CD4-positive, CD25-positive, alpha-beta regulatory T cell (primary cell): ENCODE measurements around the gene MOB3C. TPM values are rescaled to one million over a fixed set of nuclear protein-coding genes. Genes with fewer than 3 reads are reported as not detected.

Experiments
- ATAC-seq, 2 donors: fragments of 150-1000 bp; cut with Tn5 transposase; one replicate each; pipeline ENCODE4 v1.10.0; 2021; ENCODE audit warnings: low read depth in 2 of 2, moderate number of reproducible peaks in 2 of 2, moderate library complexity in 1 of 2
- DNase-seq, 3 donors: peaks; one replicate each; pipeline versions ENCODE4 v3.0.0 to v3.0.0-alpha.2; 2012 to 2022; ENCODE audit warnings: mixed read lengths in 1 of 3
- H3K27ac ChIP-seq: one replicate; pipeline ENCODE4 v1.7.0; 2013; ENCODE audit warnings: mild to moderate bottlenecking, low read length; ENCODE audit not compliant: insufficient read depth, poor library complexity, severe bottlenecking
- H3K27me3 ChIP-seq: one replicate; pipeline ENCODE4 v1.7.0; 2013; ENCODE audit warnings: low read length; ENCODE audit not compliant: control insufficient read depth, insufficient read depth
- H3K36me3 ChIP-seq: one replicate; pipeline ENCODE4 v1.7.0; 2013; ENCODE audit warnings: mild to moderate bottlenecking, low read length, moderate library complexity; ENCODE audit not compliant: control insufficient read depth, insufficient read depth
- H3K4me1 ChIP-seq: 2 replicates; pipeline ENCODE4 v1.7.0; 2013; ENCODE audit warnings: mild to moderate bottlenecking, low read length; ENCODE audit not compliant: insufficient read depth, control insufficient read depth, poor library complexity, severe bottlenecking
- H3K4me3 ChIP-seq: one replicate; pipeline ENCODE4 v1.7.0; 2013; ENCODE audit warnings: low read depth, mild to moderate bottlenecking, low read length, moderate library complexity
- H3K9me3 ChIP-seq, 2 experiments: 1 replicate in 1 of 2; 2 replicates in 1 of 2; pipeline ENCODE4 v1.7.0; 2013; ENCODE audit warnings: low read length in 2 of 2, mild to moderate bottlenecking in 1 of 2, moderate library complexity in 1 of 2; ENCODE audit not compliant: control insufficient read depth in 2 of 2
- H3K27ac Mint-ChIP-seq, 3 donors: one replicate each; pipeline ENCODE4 v1.8.0; 2020 to 2022; ENCODE audit warnings: mild to moderate bottlenecking in 3 of 3, mixed read lengths in 3 of 3, moderate library complexity in 2 of 3
- H3K27me3 Mint-ChIP-seq: one replicate; pipeline ENCODE4 v1.8.0; 2022; ENCODE audit warnings: mild to moderate bottlenecking, mixed read lengths
- H3K36me3 Mint-ChIP-seq: one replicate; pipeline ENCODE4 v1.8.0; 2020; ENCODE audit warnings: mixed read lengths
- H3K4me1 Mint-ChIP-seq, 4 donors: one replicate each; pipeline ENCODE4 v1.8.0; 2020 to 2022; ENCODE audit warnings: mixed read lengths in 4 of 4, mild to moderate bottlenecking in 1 of 4
- H3K4me3 Mint-ChIP-seq, 4 donors: one replicate each; pipeline ENCODE4 v1.8.0; 2020 to 2022; ENCODE audit warnings: mild to moderate bottlenecking in 4 of 4, mixed read lengths in 4 of 4, moderate library complexity in 3 of 4
- H3K9me3 Mint-ChIP-seq, 7 donors: one replicate each; pipeline ENCODE4 v1.8.0; 2020 to 2022; ENCODE audit warnings: mixed read lengths in 7 of 7, mild to moderate bottlenecking in 3 of 7, moderate library complexity in 2 of 7
- polyA plus RNA-seq, 4 donors: library from polyadenylated mRNA; unstranded; fragments of 300-500 nt; fragmentation: Illumina TruSeq; gene quantifications; one replicate each; pipeline ENCODE4 v1.2.3, GENCODE V29; 2021
- total RNA-seq: library from RNA; stranded (reverse); gene quantifications from one replicate; pipeline ENCODE4 v1.2.3, GENCODE V29; 2022

The MOB3C gene
- total and polyA plus RNA-seq, 5 donors from 2014 or later, result 6.4 to 16.0 (median 10.3) TPM

DNA sequence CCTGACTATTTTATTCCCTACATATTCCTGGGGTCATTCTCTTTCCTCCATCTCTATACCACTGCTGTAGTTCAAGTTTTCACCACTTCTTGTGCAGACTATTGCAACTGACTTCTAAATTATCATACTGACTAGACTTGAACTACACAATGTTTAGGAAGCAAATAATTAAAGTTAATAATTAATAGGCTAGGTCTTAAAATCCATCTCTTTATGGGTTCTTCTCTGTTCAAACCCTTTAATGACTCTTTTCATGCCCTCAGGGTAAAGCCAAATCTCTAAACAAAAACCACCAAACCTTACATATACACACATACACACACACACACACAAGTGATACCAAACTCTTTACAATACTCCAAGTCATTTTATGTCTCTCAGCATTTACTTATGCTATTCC lies 22.3 kb upstream of the MOB3C start:
- Histone ChIP-seq H3K4me1 (no peaks in the 10 kb centered on the region), H3K27me3 (no peaks in the 10 kb centered on the region), H3K4me3 (no peak overlapping the region), H3K9me3 (no peaks in the 10 kb centered on the region), H3K27ac (no peak overlapping the region), H3K36me3 (peaks cover 48% of the 10 kb centered on the region)
- H3K27me3 Mint-ChIP-seq, result no peaks in the 10 kb centered on the region
- no peak overlapping the region for H3K4me3 Mint-ChIP-seq
- no peaks in the 10 kb centered on the region for H3K9me3 Mint-ChIP-seq
- DNase-seq, result no peak
- peak overlapping the region in 2 of 3 donors; percentile 28 to 82 for H3K27ac Mint-ChIP-seq
- peaks cover 0 to 11% (median 2%) of the 10 kb centered on the region in 4 donors for H3K4me1 Mint-ChIP-seq
- peaks cover 44% of the 10 kb centered on the region for H3K36me3 Mint-ChIP-seq
- ATAC-seq, result no peak

DNA sequence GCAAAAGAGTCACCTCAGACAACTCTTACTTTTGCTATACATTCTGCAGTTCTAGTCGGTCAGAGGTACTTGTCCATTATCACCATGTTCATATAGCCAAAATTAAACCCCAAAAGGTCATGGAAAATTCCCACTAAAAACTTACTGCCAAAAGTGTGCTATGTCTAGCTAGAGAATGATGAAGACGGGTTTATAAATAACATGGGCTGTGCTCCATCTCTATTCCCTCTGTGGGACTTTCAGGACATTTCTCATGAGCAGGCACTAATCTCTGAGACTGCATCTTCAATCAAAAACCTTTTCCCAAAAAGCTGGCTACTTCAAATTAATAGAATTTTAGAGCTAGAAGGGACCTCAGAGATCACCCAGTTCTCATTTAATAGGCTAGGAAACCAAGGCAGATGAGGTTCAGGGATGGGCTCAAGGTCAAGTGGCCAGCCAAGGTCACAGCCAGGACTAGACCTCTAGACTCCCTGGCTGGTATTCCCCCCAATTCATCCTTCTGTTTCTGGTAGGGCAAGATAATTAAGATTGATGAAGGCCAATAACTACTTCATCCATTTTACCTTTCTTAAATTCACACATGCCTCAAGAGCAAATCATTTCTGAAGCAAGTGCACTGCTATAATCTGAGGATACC lies 21.0 kb upstream of the MOB3C start:
- H3K27ac Mint-ChIP-seq, result peak overlapping the region in 1 of 3 donors; percentile 23
- no peak for ATAC-seq
- no peak overlapping the region for H3K27ac ChIP-seq
- no peak for DNase-seq
- H3K4me3 Mint-ChIP-seq, result no peak overlapping the region
- no peak overlapping the region for H3K4me3 ChIP-seq
- H3K9me3 Mint-ChIP-seq, result no peaks in the 10 kb centered on the region
- H3K36me3 ChIP-seq, result peaks cover 49% of the 10 kb centered on the region
- peaks cover 53% of the 10 kb centered on the region for H3K36me3 Mint-ChIP-seq
- H3K27me3 ChIP-seq, result no peaks in the 10 kb centered on the region
- peaks cover 0 to 9% (median 2%) of the 10 kb centered on the region in 4 donors for H3K4me1 Mint-ChIP-seq
- no peaks in the 10 kb centered on the region for H3K27me3 Mint-ChIP-seq
- H3K9me3 ChIP-seq, result no peaks in the 10 kb centered on the region
- no peaks in the 10 kb centered on the region for H3K4me1 ChIP-seq

- ATAC-seq, result no peak
- Mint-ChIP-seq H3K4me3 (no peak overlapping the region), H3K4me1 (peaks cover 0 to 5% (median 2%) of the 10 kb centered on the region in 4 donors), H3K9me3 (no peaks in the 10 kb centered on the region), H3K27ac (no peak overlapping the region), H3K27me3 (no peaks in the 10 kb centered on the region), H3K36me3 (peaks cover 55% of the 10 kb centered on the region)
- H3K27me3 ChIP-seq, result no peaks in the 10 kb centered on the region
- no peak overlapping the region for H3K4me3 ChIP-seq
- H3K4me1 ChIP-seq, result no peaks in the 10 kb centered on the region
- no peak for DNase-seq
- H3K36me3 ChIP-seq, result peaks cover 60% of the 10 kb centered on the region
- no peaks in the 10 kb centered on the region for H3K9me3 ChIP-seq
- no peak overlapping the region for H3K27ac ChIP-seq
Measured at GRCh38 chr1:46635205-46635604, 18.6 kb upstream of the MOB3C start.

- no peaks in the 10 kb centered on the region for H3K9me3 ChIP-seq
- peaks cover 0 to 4% (median 0%) of the 10 kb centered on the region in 4 donors for H3K4me1 Mint-ChIP-seq
- H3K36me3 Mint-ChIP-seq, result peaks cover 59% of the 10 kb centered on the region
- no peaks in the 10 kb centered on the region for H3K27me3 Mint-ChIP-seq
- H3K4me3 ChIP-seq, result no peak overlapping the region
- H3K9me3 Mint-ChIP-seq, result no peaks in the 10 kb centered on the region
- no peak overlapping the region for H3K27ac ChIP-seq
- ATAC-seq, result no peak
- no peaks in the 10 kb centered on the region for H3K4me1 ChIP-seq
- peaks cover 40% of the 10 kb centered on the region for H3K36me3 ChIP-seq
- H3K4me3 Mint-ChIP-seq, result no peak overlapping the region
- no peaks in the 10 kb centered on the region for H3K27me3 ChIP-seq
- H3K27ac Mint-ChIP-seq, result no peak overlapping the region
- DNase-seq, result no peak
Measured at GRCh38 chr1:46630719-46631118, 14.1 kb upstream of the MOB3C start.

GRCh38 chr1:46623743-46624644 lies 7.4 kb upstream of the MOB3C start:
- Mint-ChIP-seq H3K27ac (no peak overlapping the region), H3K36me3 (peaks cover 15% of the 10 kb centered on the region), H3K27me3 (no peaks in the 10 kb centered on the region)

GRCh38 chr1:46622344-46622743 lies 5.7 kb upstream of the MOB3C start:
- H3K36me3 ChIP-seq, result no peaks in the 10 kb centered on the region
- H3K27me3 ChIP-seq, result no peaks in the 10 kb centered on the region
- no peak overlapping the region for H3K4me3 ChIP-seq

More at GRCh38 chr1:46623743-46624644, 7.4 kb upstream of the MOB3C start:
- H3K4me1 Mint-ChIP-seq, result peaks cover 0 to 6% (median under 1%) of the 10 kb centered on the region in 4 donors
- H3K9me3 Mint-ChIP-seq, result no peaks in the 10 kb centered on the region
- Histone ChIP-seq H3K4me3 (no peak overlapping the region), H3K4me1 (no peaks in the 10 kb centered on the region), H3K9me3 (no peaks in the 10 kb centered on the region), H3K27me3 (no peaks in the 10 kb centered on the region), H3K27ac (no peak overlapping the region), H3K36me3 (no peaks in the 10 kb centered on the region)
- no peak for DNase-seq
- H3K4me3 Mint-ChIP-seq, result no peak overlapping the region
- ATAC-seq, result no peak

GRCh38 chr1:46621930-46622329 lies 5.3 kb upstream of the MOB3C start:
- no peaks in the 10 kb centered on the region for H3K9me3 Mint-ChIP-seq
- no peak overlapping the region for H3K27ac ChIP-seq
- peaks cover 7% of the 10 kb centered on the region for H3K4me1 ChIP-seq
- no peak overlapping the region for H3K4me3 ChIP-seq
- no peak overlapping the region for H3K4me3 Mint-ChIP-seq
- ATAC-seq (no peak), DNase-seq (no peak)
- H3K4me1 Mint-ChIP-seq, result peaks cover 0 to 14% (median 8%) of the 10 kb centered on the region in 4 donors
- H3K36me3 Mint-ChIP-seq, result peaks cover 8% of the 10 kb centered on the region
- no peaks in the 10 kb centered on the region for H3K27me3 ChIP-seq
- no peaks in the 10 kb centered on the region for H3K36me3 ChIP-seq
- H3K9me3 ChIP-seq, result no peaks in the 10 kb centered on the region
- no peak overlapping the region for H3K27ac Mint-ChIP-seq
- no peaks in the 10 kb centered on the region for H3K27me3 Mint-ChIP-seq

More at GRCh38 chr1:46622344-46622743, 5.7 kb upstream of the MOB3C start:
- Mint-ChIP-seq H3K27me3 (no peaks in the 10 kb centered on the region), H3K9me3 (no peaks in the 10 kb centered on the region), H3K36me3 (peaks cover 10% of the 10 kb centered on the region), H3K4me1 (peaks cover 0 to 10% (median 6%) of the 10 kb centered on the region in 4 donors), H3K27ac (no peak overlapping the region), H3K4me3 (no peak overlapping the region)
- Histone ChIP-seq H3K9me3 (no peaks in the 10 kb centered on the region), H3K27ac (no peak overlapping the region), H3K4me1 (peaks cover 3% of the 10 kb centered on the region)
- peak in 1 of 3 donors; percentile 18 for DNase-seq
- ATAC-seq, result no peak
